K562 (cell line): Measurements from ENCODE around the gene MEGF10. TPM values are rescaled to one million over a fixed set of nuclear protein-coding genes. Genes with fewer than 3 reads are reported as not detected.

Experiments used
- ATAC-seq: fragments of 200-7000 bp; cut with Tn5 transposase; 3 replicates; pipeline ENCODE4 v1.9.1; 2020; ENCODE audit warnings: moderate library complexity
- BruUV-seq: library from RNA; stranded (reverse); fragments of 400-500 nt; replicated peaks from 2 replicates; lab custom pipeline; 2021; lab: Mats Ljungman, UMichigan
- CTCF ChIA-PET: fragments of 300-600 bp; formaldehyde crosslinking; extraction: SDS; loops from one replicate; lab custom pipeline; 2021; ENCODE audit warnings: low intra/inter-chr PET ratio; lab: Yijun Ruan, JAX
- POLR2A ChIA-PET: fragments of 300-600, 350-650 bp; sonication (Branson Sonifier 250); formaldehyde crosslinking; extraction: SDS; loops from one replicate; lab custom pipeline; 2021; ENCODE audit warnings: antibody characterized with exemption, inconsistent platforms; lab: Yijun Ruan, JAX
- DNase-seq, 4 experiments: peaks; one replicate each; pipeline versions ENCODE4 v3.0.0 to v3.0.0-alpha.2; 2011 to 2018; ENCODE audit warnings: low spot score in 3 of 4, mixed read lengths in 3 of 4; ENCODE audit errors: extremely low read depth in 1 of 4
- FAIRE-seq: peaks from 2 replicates; lab custom pipeline; 2011; peaks lifted over from hg19 to GRCh38; lab: Jason Lieb, UNC
- H2AFZ ChIP-seq: 2 replicates; pipeline ENCODE4 v1.6.0; 2011; ENCODE audit warnings: low read depth, low read length, control low read depth, inconsistent platforms
- H3K27ac ChIP-seq: fragments of 200-600 bp; 3 replicates; pipeline ENCODE4 v1.8.0; 2011; ENCODE audit warnings: low read depth, mild to moderate bottlenecking, control low read depth, inconsistent platforms, low read length, moderate library complexity, mixed read lengths; ENCODE audit errors: extremely low read depth
- H3K27me3 ChIP-seq, 2 experiments: fragments of 300-600 bp in 1 of 2; 2 replicates in 1 of 2; 3 replicates in 1 of 2; pipeline versions ENCODE4 v1.6.0 to v1.8.0; 2011; ENCODE audit warnings: inconsistent platforms in 2 of 2, low read length in 2 of 2, mild to moderate bottlenecking in 1 of 2, mixed read lengths in 1 of 2, moderate library complexity in 1 of 2; ENCODE audit not compliant: control insufficient read depth in 2 of 2, insufficient read depth in 2 of 2
- H3K36me3 ChIP-seq: fragments of 300-600 bp; 3 replicates; pipeline ENCODE4 v1.8.0; 2011; ENCODE audit warnings: mild to moderate bottlenecking, low read length, inconsistent platforms; ENCODE audit not compliant: control insufficient read depth, insufficient read depth
- H3K4me1 ChIP-seq, 2 experiments: fragments of 200-600 bp in 1 of 2; replicated peaks in 1 of 2; 2 replicates in 1 of 2; 3 replicates in 1 of 2; pipeline versions ENCODE4 v1.5.1 to v1.8.0; 2011; ENCODE audit warnings: inconsistent platforms in 2 of 2, low read length in 2 of 2, mild to moderate bottlenecking in 1 of 2, mixed read lengths in 1 of 2, moderate library complexity in 1 of 2; ENCODE audit not compliant: control insufficient read depth in 2 of 2, insufficient read depth in 2 of 2
- H3K4me2 ChIP-seq: 2 replicates; pipeline ENCODE4 v1.6.1; 2011; ENCODE audit warnings: low read length, control low read depth, inconsistent platforms, mixed read lengths; ENCODE audit not compliant: insufficient read depth
- H3K4me3 ChIP-seq: fragments of 200-600 bp; sonication (generic), shearing (Covaris generic); 2 replicates; pipeline ENCODE4 v1.5.1; 2016; ENCODE audit warnings: control low read depth, inconsistent platforms
- H3K79me2 ChIP-seq: fragments of 200-600 bp; 3 replicates; pipeline ENCODE4 v1.8.0; 2011; ENCODE audit warnings: low read length, inconsistent platforms; ENCODE audit not compliant: control insufficient read depth, insufficient read depth
- H3K9ac ChIP-seq, 2 experiments: 2 replicates each; pipeline versions ENCODE4 v1.6.0 to v1.6.1; 2011; ENCODE audit warnings: low read depth in 2 of 2, low read length in 2 of 2, control low read depth in 1 of 2, inconsistent platforms in 1 of 2, mild to moderate bottlenecking in 1 of 2, mixed read lengths in 1 of 2; ENCODE audit not compliant: insufficient read depth in 1 of 2
- H3K9me1 ChIP-seq: one replicate; pipeline ENCODE4 v1.6.0; 2011; ENCODE audit warnings: inconsistent platforms, mild to moderate bottlenecking, low read length, moderate library complexity; ENCODE audit not compliant: control insufficient read depth, insufficient read depth
- H3K9me3 ChIP-seq: replicated peaks from 2 replicates; pipeline ENCODE4 v1.5.1; 2011; ENCODE audit warnings: low read depth, low read length, inconsistent platforms; ENCODE audit not compliant: control insufficient read depth, insufficient read depth
- H4K20me1 ChIP-seq: replicated peaks from 2 replicates; pipeline ENCODE4 v1.6.1; 2011; ENCODE audit warnings: low read length, inconsistent platforms, mixed read lengths; ENCODE audit not compliant: control insufficient read depth, insufficient read depth
- RAD51 ChIP-seq: fragments of 450-650 bp; IDR thresholded peaks from 2 replicates; pipeline ENCODE4 v1.7.1; 2016; ENCODE audit warnings: low read depth, mild to moderate bottlenecking, borderline replicate concordance
- SAFB ChIP-seq: fragments of 200-400 bp; formaldehyde crosslinking; IDR thresholded peaks from 2 replicates; pipeline ENCODE4 v1.6.1; 2017; ENCODE audit warnings: low read depth, low read length, borderline replicate concordance
- TAF1 ChIP-seq: IDR thresholded peaks from 2 replicates; pipeline ENCODE4 v1.6.1; 2011; ENCODE audit warnings: mild to moderate bottlenecking, low read length, moderate library complexity; ENCODE audit not compliant: insufficient read depth, control insufficient read depth, severe bottlenecking; ENCODE audit errors: extremely low read depth
- TAF15 ChIP-seq: fragments of 200-400 bp; formaldehyde crosslinking; IDR thresholded peaks from 2 replicates; pipeline ENCODE4 v1.6.1; 2017; ENCODE audit warnings: mild to moderate bottlenecking, low read depth, low read length, moderate library complexity
- ZNF175 ChIP-seq: fragments of 200-800 bp; sonication (Bioruptor generic); IDR thresholded peaks from 2 replicates; pipeline ENCODE4 v1.6.1; 2016; ENCODE audit warnings: low read depth, mild to moderate bottlenecking, missing genetic modification characterization, missing compliant biosample characterization
- WGBS: fragments of 100-300 bp; shearing (Covaris generic); methylation state at CpG from one replicate; pipeline ENCODE4 v1.1.6; 2016; ENCODE audit warnings: low coverage, mixed read lengths; ENCODE audit not compliant: insufficient coverage; ENCODE audit errors: missing lambda C conversion rate; 5-methylcytosine and 5-hydroxymethylcytosine counted together
- in situ Hi-C: fragments of 300-500 bp; cut with MboI; formaldehyde crosslinking; loops from 4 replicates; pipeline ENCODE4 v1.15.0; 2018; ENCODE audit warnings: inconsistent platforms, mixed read lengths
- intact Hi-C: fragments of 100-400 bp; cut with micrococcal nuclease; formaldehyde crosslinking; loops from 2 replicates; pipeline ENCODE4 v1.14.2; 2022
- polyA plus RNA-seq, 8 experiments: library from polyadenylated mRNA; depleted of rRNA in 4 of 8; stranded (reverse) in 5 of 8; unstranded in 3 of 8; fragments of >200 nt; fragmentation: Nextera tagmentation in 2 of 8; fragmentation: Illumina TruSeq in 1 of 8; extraction: Ambion mirVana in 2 of 8; extraction: Trizol in 1 of 8; gene quantifications; 2 replicates each; pipeline versions ENCODE4 v1.2.1 to v1.2.3, GENCODE V29; 2011 to 2014; ENCODE audit warnings: inconsistent platforms in 1 of 8, missing spikeins in 1 of 8
- total RNA-seq, 7 experiments: library from RNA; depleted of rRNA in 6 of 7; stranded (reverse); fragments of >200 nt in 6 of 7; fragmentation: Illumina TruSeq in 2 of 7; extraction: Trizol in 2 of 7; gene quantifications; 2 replicates each; pipeline versions ENCODE4 v1.2.1 to v1.2.3, GENCODE V29; 2011 to 2021; ENCODE audit warnings: low replicate concordance in 1 of 7
- TF ChIP-seq, protein P1 (sequence below): sonication (generic); formaldehyde crosslinking; IDR thresholded peaks from 2 replicates; pipeline ENCODE4 v1.5.0; 2020; ENCODE audit warnings: missing genetic modification reagents
- TF ChIP-seq, protein P2 (sequence below): sonication (generic); formaldehyde crosslinking; IDR thresholded peaks from 2 replicates; pipeline ENCODE4 v1.9.0; 2022; ENCODE audit warnings: mild to moderate bottlenecking, missing genetic modification reagents
- TF ChIP-seq, protein P3 (sequence below): fragments of 450-650 bp; formaldehyde crosslinking; IDR thresholded peaks from 2 replicates; pipeline ENCODE4 v1.4.0; 2022; ENCODE audit warnings: missing genetic modification characterization

The MEGF10 gene
- total and polyA plus RNA-seq, 9 of the 15 experiments (the other 6 are each of a cell fraction or from before 2014, with no cell fraction given), result 0.07 TPM; not detected in 8

- TF ChIP-seq TAF1, result no peak
- TF ChIP-seq, all 486 proteins: peak for 0
Measured at GRCh38 chr5:127505905-127506304, 215.3 kb downstream of the MEGF10 start (continued).

DNA sequence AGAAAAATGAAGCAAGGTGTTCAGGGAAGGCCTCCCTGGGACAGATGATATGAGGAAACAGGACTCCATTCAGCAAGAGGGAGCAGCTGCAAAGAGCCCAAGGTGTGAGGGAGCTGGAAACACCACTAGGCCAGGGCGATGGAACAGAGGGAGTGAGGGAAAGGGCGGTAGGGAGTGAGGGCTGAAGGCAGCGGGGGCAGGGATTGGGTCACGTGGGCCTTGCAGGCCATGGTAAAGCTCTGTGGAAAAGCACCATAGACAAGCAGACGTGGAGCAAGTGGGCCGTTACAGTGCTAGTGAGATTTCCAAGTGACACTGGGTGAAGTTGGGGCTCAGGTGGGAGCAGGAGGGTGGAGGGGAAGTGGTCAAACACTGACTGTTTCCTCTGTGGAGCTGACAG is 216.0 kb downstream of the MEGF10 start:
- FAIRE-seq (no peak), DNase-seq (no peak), ATAC-seq (peak; percentile 49)
- ChIA-PET CTCF (no interaction called here), POLR2A (no interaction called here)
- no TSS peak for BruUV-seq
- intact Hi-C loops (no loop called here), in situ Hi-C loops (no loop called here)
- no peaks in the 10 kb centered on the region for H3K36me3 ChIP-seq
- 4% methylated on average over 6 of the region's 6 CpGs for WGBS
- TF ChIP-seq ZNF175 (CRISPR knock-in tag) (no peak), TAF15 (no peak), RAD51 (peak; percentile 37; the same call in 1 of the 2 replicates), SAFB (no peak)
- TF ChIP-seq, protein P1, sequence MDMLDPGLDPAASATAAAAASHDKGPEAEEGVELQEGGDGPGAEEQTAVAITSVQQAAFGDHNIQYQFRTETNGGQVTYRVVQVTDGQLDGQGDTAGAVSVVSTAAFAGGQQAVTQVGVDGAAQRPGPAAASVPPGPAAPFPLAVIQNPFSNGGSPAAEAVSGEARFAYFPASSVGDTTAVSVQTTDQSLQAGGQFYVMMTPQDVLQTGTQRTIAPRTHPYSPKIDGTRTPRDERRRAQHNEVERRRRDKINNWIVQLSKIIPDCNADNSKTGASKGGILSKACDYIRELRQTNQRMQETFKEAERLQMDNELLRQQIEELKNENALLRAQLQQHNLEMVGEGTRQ, result peak; percentile 63
- TF ChIP-seq, protein P2, sequence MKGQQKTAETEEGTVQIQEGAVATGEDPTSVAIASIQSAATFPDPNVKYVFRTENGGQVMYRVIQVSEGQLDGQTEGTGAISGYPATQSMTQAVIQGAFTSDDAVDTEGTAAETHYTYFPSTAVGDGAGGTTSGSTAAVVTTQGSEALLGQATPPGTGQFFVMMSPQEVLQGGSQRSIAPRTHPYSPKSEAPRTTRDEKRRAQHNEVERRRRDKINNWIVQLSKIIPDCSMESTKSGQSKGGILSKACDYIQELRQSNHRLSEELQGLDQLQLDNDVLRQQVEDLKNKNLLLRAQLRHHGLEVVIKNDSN, result 0 out of 2 replicates have a peak, but pooled peaks have one; percentile 31
- TF ChIP-seq, protein P3, sequence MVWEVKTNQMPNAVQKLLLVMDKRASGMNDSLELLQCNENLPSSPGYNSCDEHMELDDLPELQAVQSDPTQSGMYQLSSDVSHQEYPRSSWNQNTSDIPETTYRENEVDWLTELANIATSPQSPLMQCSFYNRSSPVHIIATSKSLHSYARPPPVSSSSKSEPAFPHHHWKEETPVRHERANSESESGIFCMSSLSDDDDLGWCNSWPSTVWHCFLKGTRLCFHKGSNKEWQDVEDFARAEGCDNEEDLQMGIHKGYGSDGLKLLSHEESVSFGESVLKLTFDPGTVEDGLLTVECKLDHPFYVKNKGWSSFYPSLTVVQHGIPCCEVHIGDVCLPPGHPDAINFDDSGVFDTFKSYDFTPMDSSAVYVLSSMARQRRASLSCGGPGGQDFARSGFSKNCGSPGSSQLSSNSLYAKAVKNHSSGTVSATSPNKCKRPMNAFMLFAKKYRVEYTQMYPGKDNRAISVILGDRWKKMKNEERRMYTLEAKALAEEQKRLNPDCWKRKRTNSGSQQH (CRISPR knock-in tag), result no peak
- H3K27ac ChIP-seq, result no peak overlapping the region
- no peak overlapping the region for H3K4me2 ChIP-seq
- H3K9me1 ChIP-seq, result no peaks in the 10 kb centered on the region
- H3K4me1 ChIP-seq, result no peaks in the 10 kb centered on the region
- H3K27me3 ChIP-seq, result peaks cover 4% of the 10 kb centered on the region in 2 experiments; a peak in 2 of 5 replicates
- H3K79me2 ChIP-seq, result no peaks in the 10 kb centered on the region
- no peak overlapping the region for H3K4me3 ChIP-seq
- no peak overlapping the region for H3K9ac ChIP-seq
- H4K20me1 ChIP-seq, result no peaks in the 10 kb centered on the region
- no peaks in the 10 kb centered on the region for H3K9me3 ChIP-seq
- H2AFZ ChIP-seq, result peak overlapping the region; percentile 44
